SK-N-MC (cell line): ENCODE measurements around the gene POLRMT.

Experiments
- EZH2 ChIP-seq: fragments of 200-600 bp; sonication (generic); IDR thresholded peaks from one replicate; pipeline ENCODE4 v1.6.1; 2017; ENCODE audit warnings: antibody characterized with exemption
- FOXP2 ChIP-seq: optimal IDR thresholded peaks from 2 replicates; pipeline ENCODE3; 2011; ENCODE audit warnings: mild to moderate bottlenecking, moderate library complexity; ENCODE audit not compliant: insufficient read depth; ENCODE audit errors: extremely low read length, control extremely low read depth
- POLR2AphosphoS5 ChIP-seq: IDR thresholded peaks from 2 replicates; pipeline ENCODE4 v1.6.1; 2012; ENCODE audit warnings: mild to moderate bottlenecking, low read depth, low read length, borderline replicate concordance

DNA sequence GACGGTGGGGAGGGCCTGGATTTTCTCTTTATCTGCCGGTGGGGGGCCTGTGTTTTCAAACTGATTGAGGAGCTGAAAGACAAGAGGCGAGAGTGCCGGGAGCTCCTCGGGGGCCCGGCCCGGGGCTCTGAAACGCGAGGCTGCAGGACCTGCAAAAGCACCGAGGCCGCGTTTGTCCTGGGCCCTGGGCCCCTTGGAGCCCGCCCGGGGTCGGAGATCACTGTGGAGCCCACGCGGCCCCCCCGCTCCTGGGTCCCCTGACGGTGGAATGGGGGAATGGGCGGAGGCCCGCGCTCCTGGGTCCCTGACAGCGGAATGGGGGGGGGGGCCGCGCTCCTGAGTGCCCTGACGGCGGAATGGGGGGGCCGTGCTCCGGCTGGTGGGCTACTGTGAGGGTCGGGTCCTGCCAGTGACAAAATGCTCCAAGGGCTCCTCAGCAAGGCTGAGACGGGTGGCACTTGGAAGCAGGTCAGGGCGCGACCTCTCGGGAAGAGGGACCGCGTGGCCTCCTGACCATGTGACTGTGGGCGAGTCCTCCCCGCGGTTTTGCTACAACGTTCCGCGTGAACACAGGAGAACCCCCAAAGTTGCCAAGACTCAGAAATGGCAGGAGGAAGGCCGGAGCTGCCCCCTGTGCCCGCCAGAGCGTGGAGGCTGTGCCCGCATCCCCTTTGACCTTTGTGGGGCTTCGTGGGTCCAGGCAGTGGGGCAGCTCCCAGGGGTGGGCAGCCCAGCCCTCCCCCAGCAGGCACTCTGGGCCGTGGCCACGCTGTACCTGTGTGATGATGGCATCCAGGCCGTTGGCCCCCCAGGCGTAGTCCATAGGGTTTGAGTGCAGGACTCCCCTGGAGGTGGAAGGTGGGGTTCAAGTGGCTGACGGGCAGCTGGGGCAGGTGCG is 15.8 kb upstream of the POLRMT start:
- TF ChIP-seq POLR2AphosphoS5 (no peak), EZH2 (no peak), FOXP2 (no peak)
